ENCODE data around the gene GPC4.

Gene GPC4

GRCh38 chrX:133437766-133438165 is 22.5 kb upstream of the GPC4 start:
- Histone ChIP-seq H4K20me1 (ENCODE audit: low read depth, low read length) (no peaks in the 10 kb centered on the region), H3K27me3 (ENCODE audit: low read length) (no peaks in the 10 kb centered on the region), H3K9ac (ENCODE audit: low read length) (no peak overlapping the region), H3K4me3 (ENCODE audit: insufficient read depth, low read length, poor library complexity, severe bottlenecking) (no peak overlapping the region), H3K27ac (ENCODE audit: low read depth, low read length) (no peak overlapping the region), H3K36me3 (ENCODE audit: low read length) (no peaks in the 10 kb centered on the region), H3K79me2 (ENCODE audit: insufficient read depth, low read length) (no peaks in the 10 kb centered on the region), H2AFZ (ENCODE audit: low read depth, low read length, severe bottlenecking) (no peak overlapping the region), H3F3A (ENCODE audit: insufficient read depth) (no peaks in the 10 kb centered on the region), H3K4me2 (ENCODE audit: low read depth, low read length, poor library complexity, severe bottlenecking) (no peak overlapping the region), H3K9me3 (ENCODE audit: insufficient read depth, low read length) (no peaks in the 10 kb centered on the region), H3K9me2 (replicated peaks; ENCODE audit: insufficient read depth, low read length) (no peaks in the 10 kb centered on the region)
- TF ChIP-seq CTCF (IDR thresholded peaks at IDR 0.05; ENCODE audit: insufficient read depth, low read length, poor library complexity, severe bottlenecking) (no peak), EZH2phosphoT487 (conservative IDR thresholded peaks at IDR 0.05; ENCODE audit: low read length) (no peak)

- no peaks in the 10 kb centered on the region for H4K20me1 ChIP-seq (ENCODE audit: low read depth, low read length)
- H3F3A ChIP-seq (ENCODE audit: insufficient read depth), result no peaks in the 10 kb centered on the region
- no peak overlapping the region for H3K4me3 ChIP-seq (ENCODE audit: insufficient read depth, low read length, poor library complexity, severe bottlenecking)
- H3K36me3 ChIP-seq (ENCODE audit: low read length), result no peaks in the 10 kb centered on the region
- H3K4me2 ChIP-seq (ENCODE audit: low read depth, low read length, poor library complexity, severe bottlenecking), result no peak overlapping the region
- no peaks in the 10 kb centered on the region for H3K79me2 ChIP-seq (ENCODE audit: insufficient read depth, low read length)
- no peaks in the 10 kb centered on the region for H3K27me3 ChIP-seq (ENCODE audit: low read length)
- H3K27ac ChIP-seq (ENCODE audit: low read depth, low read length), result no peak overlapping the region
- no peaks in the 10 kb centered on the region for H3K9me3 ChIP-seq (ENCODE audit: insufficient read depth, low read length)
- TF ChIP-seq CTCF (IDR thresholded peaks at IDR 0.05; ENCODE audit: insufficient read depth, low read length, poor library complexity, severe bottlenecking) (no peak), EZH2phosphoT487 (conservative IDR thresholded peaks at IDR 0.05; ENCODE audit: low read length) (no peak)
- no peaks in the 10 kb centered on the region for H3K9me2 ChIP-seq (replicated peaks; ENCODE audit: insufficient read depth, low read length)
- no peak overlapping the region for H2AFZ ChIP-seq (ENCODE audit: low read depth, low read length, severe bottlenecking)
- H3K9ac ChIP-seq (ENCODE audit: low read length), result no peak overlapping the region
Observed at GRCh38 chrX:133437356-133437755, 22.1 kb upstream of the GPC4 start.

GRCh38 chrX:133435544-133436124 is 20.3 kb upstream of the GPC4 start:
- Histone ChIP-seq H3K79me2 (ENCODE audit: insufficient read depth, low read length) (no peaks in the 10 kb centered on the region), H2AFZ (ENCODE audit: low read depth, low read length, severe bottlenecking) (no peak overlapping the region), H3K9me2 (replicated peaks; ENCODE audit: insufficient read depth, low read length) (no peaks in the 10 kb centered on the region), H3K4me2 (ENCODE audit: low read depth, low read length, poor library complexity, severe bottlenecking) (no peak overlapping the region), H3K36me3 (ENCODE audit: low read length) (no peaks in the 10 kb centered on the region), H3K27ac (ENCODE audit: low read depth, low read length) (no peak overlapping the region), H3K4me3 (ENCODE audit: insufficient read depth, low read length, poor library complexity, severe bottlenecking) (no peak overlapping the region), H3K9me3 (ENCODE audit: insufficient read depth, low read length) (no peaks in the 10 kb centered on the region), H3K27me3 (ENCODE audit: low read length) (no peaks in the 10 kb centered on the region), H3F3A (ENCODE audit: insufficient read depth) (no peaks in the 10 kb centered on the region), H4K20me1 (ENCODE audit: low read depth, low read length) (no peaks in the 10 kb centered on the region), H3K9ac (ENCODE audit: low read length) (no peak overlapping the region)
- TF ChIP-seq EZH2phosphoT487 (conservative IDR thresholded peaks at IDR 0.05; ENCODE audit: low read length), result no peak
- no peak for TF ChIP-seq CTCF (IDR thresholded peaks at IDR 0.05; ENCODE audit: insufficient read depth, low read length, poor library complexity, severe bottlenecking)

Data from SU-DHL-6 (cell line).